Fibroblast of lung (primary cell): ENCODE results near the gene NPR1. TPM values are rescaled to one million over a fixed set of nuclear protein-coding genes. Genes with fewer than 3 reads are reported as not detected.

Source experiments
- DNase-seq, 2 donors: peaks; one replicate each; pipeline versions ENCODE4 v3.0.0 to v3.0.0-alpha.2; 2010; ENCODE audit warnings: low read depth in 2 of 2
- H2AFZ ChIP-seq: 2 replicates; pipeline ENCODE4 v1.5.1; 2012; ENCODE audit warnings: low read length, control low read depth, inconsistent platforms
- H3K27ac ChIP-seq: 2 replicates; pipeline ENCODE4 v1.5.1; 2011; ENCODE audit warnings: low read length, control low read depth; ENCODE audit not compliant: insufficient read depth
- H3K27me3 ChIP-seq: 2 replicates; pipeline ENCODE4 v1.5.1; 2011; ENCODE audit warnings: mild to moderate bottlenecking, low read length; ENCODE audit not compliant: control insufficient read depth, insufficient read depth
- H3K36me3 ChIP-seq: 2 replicates; pipeline ENCODE4 v1.5.1; 2011; ENCODE audit warnings: low read length; ENCODE audit not compliant: control insufficient read depth, insufficient read depth
- H3K4me1 ChIP-seq: 2 replicates; pipeline ENCODE4 v1.5.1; 2011; ENCODE audit warnings: low read length; ENCODE audit not compliant: control insufficient read depth, insufficient read depth; ENCODE audit errors: extremely low read depth
- H3K4me2 ChIP-seq: 2 replicates; pipeline ENCODE4 v1.5.1; 2011; ENCODE audit warnings: low read length, control low read depth; ENCODE audit not compliant: insufficient read depth; ENCODE audit errors: extremely low read depth
- H3K4me3 ChIP-seq, 4 experiments: fragments of 200-600 bp in 1 of 4; sonication (generic) in 1 of 4; replicated peaks in 1 of 4; 2 replicates each; pipeline ENCODE4 v1.5.1; 2011 to 2016; ENCODE audit warnings: low read length in 4 of 4, low read depth in 3 of 4, mild to moderate bottlenecking in 3 of 4, control low read depth in 2 of 4, inconsistent platforms in 1 of 4, mixed read lengths in 1 of 4; ENCODE audit not compliant: insufficient read depth in 1 of 4; ENCODE audit errors: control extremely low read depth in 1 of 4
- H3K79me2 ChIP-seq: 2 replicates; pipeline ENCODE4 v1.5.1; 2012; ENCODE audit warnings: mild to moderate bottlenecking, low read length, inconsistent platforms; ENCODE audit not compliant: control insufficient read depth, insufficient read depth
- H3K9ac ChIP-seq: 2 replicates; pipeline ENCODE4 v1.5.1; 2011; ENCODE audit warnings: mild to moderate bottlenecking, low read length, control low read depth; ENCODE audit not compliant: insufficient read depth
- H3K9me3 ChIP-seq: 2 replicates; pipeline ENCODE4 v1.5.1; 2012; ENCODE audit warnings: low read depth, low read length; ENCODE audit not compliant: control insufficient read depth, insufficient read depth
- H4K20me1 ChIP-seq: 2 replicates; pipeline ENCODE4 v1.5.1; 2011; ENCODE audit warnings: low read length; ENCODE audit not compliant: control insufficient read depth, insufficient read depth; ENCODE audit errors: extremely low read depth
- EZH2 ChIP-seq: IDR thresholded peaks from 2 replicates; pipeline ENCODE4 v1.5.1; 2012; ENCODE audit warnings: low read length, control low read depth, mild to moderate bottlenecking; ENCODE audit errors: missing control alignments
- polyA plus RNA-seq, 2 donors: library from polyadenylated mRNA; depleted of rRNA in 1 of 2; stranded (reverse) in 1 of 2; unstranded in 1 of 2; fragments of >200 nt; gene quantifications; 2 replicates each; pipeline ENCODE4 v1.2.1, GENCODE V29; 2011 to 2012; ENCODE audit warnings: missing spikeins in 1 of 2
- total RNA-seq: library from RNA; depleted of rRNA; stranded (reverse); fragments of >200 nt; gene quantifications from 2 replicates; pipeline ENCODE4 v1.2.1, GENCODE V29; 2014
- TF ChIP-seq, protein P1 (sequence below), 2 donors: IDR thresholded peaks in 1 of 2; conservative IDR thresholded peaks in 1 of 2; 1 replicate in 1 of 2; 2 replicates in 1 of 2; pipeline ENCODE4 v1.5.1; 2011 to 2012; ENCODE audit warnings: low read length in 2 of 2, control low read depth in 1 of 2, inconsistent platforms in 1 of 2, low read depth in 1 of 2, mild to moderate bottlenecking in 1 of 2

Gene NPR1
- total and polyA plus RNA-seq, 2 donors (not counting 1 experiment from before 2014, with no cell fraction given) = 0.14 to 0.66 TPM

DNA sequence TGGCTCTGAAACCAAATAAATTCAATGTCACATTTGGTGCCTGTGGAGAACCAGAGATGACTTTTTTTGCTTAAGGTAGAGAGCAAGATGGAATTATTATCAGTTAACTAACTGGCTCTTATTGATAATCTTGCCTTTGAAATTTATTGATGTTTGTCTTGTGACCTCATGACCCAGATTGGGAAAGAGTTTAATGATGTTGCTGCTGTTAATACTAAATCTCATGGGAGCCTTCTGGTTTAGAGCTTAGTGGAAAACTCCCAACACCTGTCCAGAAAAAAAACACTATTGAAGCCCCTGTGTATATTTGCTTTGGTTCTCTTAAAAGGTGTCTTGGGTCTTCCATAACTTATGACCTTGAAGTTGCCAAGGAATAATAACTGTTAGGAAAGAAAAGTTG is 34.7 kb upstream of the NPR1 start:
- no peak overlapping the region for H3K4me3 ChIP-seq
- no peak for DNase-seq
- H3K36me3 ChIP-seq = peaks cover 18% of the 10 kb centered on the region
- no peaks in the 10 kb centered on the region for H3K9me3 ChIP-seq
- H4K20me1 ChIP-seq = no peaks in the 10 kb centered on the region
- H3K27ac ChIP-seq = no peak overlapping the region
- H3K9ac ChIP-seq = no peak overlapping the region
- peaks cover 3% of the 10 kb centered on the region for H3K79me2 ChIP-seq
- TF ChIP-seq, protein P1, sequence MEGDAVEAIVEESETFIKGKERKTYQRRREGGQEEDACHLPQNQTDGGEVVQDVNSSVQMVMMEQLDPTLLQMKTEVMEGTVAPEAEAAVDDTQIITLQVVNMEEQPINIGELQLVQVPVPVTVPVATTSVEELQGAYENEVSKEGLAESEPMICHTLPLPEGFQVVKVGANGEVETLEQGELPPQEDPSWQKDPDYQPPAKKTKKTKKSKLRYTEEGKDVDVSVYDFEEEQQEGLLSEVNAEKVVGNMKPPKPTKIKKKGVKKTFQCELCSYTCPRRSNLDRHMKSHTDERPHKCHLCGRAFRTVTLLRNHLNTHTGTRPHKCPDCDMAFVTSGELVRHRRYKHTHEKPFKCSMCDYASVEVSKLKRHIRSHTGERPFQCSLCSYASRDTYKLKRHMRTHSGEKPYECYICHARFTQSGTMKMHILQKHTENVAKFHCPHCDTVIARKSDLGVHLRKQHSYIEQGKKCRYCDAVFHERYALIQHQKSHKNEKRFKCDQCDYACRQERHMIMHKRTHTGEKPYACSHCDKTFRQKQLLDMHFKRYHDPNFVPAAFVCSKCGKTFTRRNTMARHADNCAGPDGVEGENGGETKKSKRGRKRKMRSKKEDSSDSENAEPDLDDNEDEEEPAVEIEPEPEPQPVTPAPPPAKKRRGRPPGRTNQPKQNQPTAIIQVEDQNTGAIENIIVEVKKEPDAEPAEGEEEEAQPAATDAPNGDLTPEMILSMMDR (conservative IDR thresholded peaks at IDR 0.05 in 1 of 2, IDR thresholded peaks at IDR 0.05 in 1 of 2; ENCODE audit: low read depth in 1 of 2, low read length in 2 of 2) = no peak
- TF ChIP-seq EZH2 = no peak
- no peaks in the 10 kb centered on the region for H3K27me3 ChIP-seq
- H2AFZ ChIP-seq = no peak overlapping the region
- no peaks in the 10 kb centered on the region for H3K4me1 ChIP-seq
- H3K4me2 ChIP-seq = no peak overlapping the region

DNA sequence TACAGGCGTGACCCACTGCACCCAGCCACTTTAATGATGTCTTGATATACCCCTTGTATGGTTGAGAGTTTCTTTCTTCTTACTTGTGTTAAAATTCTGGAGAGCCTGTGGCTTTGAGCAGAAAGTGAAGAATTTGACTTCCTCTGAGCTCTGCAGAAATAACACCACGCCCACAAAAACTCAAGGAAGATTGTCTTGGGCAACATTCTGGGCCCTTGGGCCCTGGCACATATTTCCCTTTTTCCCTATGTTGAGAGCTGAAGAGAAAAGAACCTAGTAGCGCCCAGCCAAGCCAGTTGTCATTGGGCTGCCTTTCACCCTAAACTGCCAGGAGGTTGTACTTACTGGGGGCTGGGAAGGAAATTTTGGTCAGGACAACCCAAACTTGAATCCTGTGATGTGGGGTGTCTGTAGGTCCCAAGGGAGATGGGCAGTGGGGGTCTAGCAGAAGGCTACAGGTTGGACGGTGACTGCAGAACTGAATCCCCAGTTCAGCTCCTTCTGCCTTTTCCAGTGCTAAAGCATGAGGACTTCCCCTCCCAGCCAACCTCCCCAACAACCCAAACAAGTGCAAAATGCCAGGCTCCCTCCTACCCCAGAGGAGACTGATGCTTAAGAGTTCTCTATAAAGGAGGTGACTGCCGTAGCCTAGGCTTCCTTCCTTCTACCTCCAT is 31.7 kb upstream of the NPR1 start:
- Histone ChIP-seq H3K79me2 (no peaks in the 10 kb centered on the region), H3K9me3 (no peaks in the 10 kb centered on the region), H4K20me1 (no peaks in the 10 kb centered on the region), H3K4me2 (no peak overlapping the region), H3K4me1 (no peaks in the 10 kb centered on the region), H3K36me3 (peaks cover 8% of the 10 kb centered on the region), H2AFZ (no peak overlapping the region), H3K27ac (no peak overlapping the region), H3K9ac (no peak overlapping the region), H3K4me3 (no peak overlapping the region), H3K27me3 (no peaks in the 10 kb centered on the region)
- DNase-seq = no peak
- TF ChIP-seq, protein P1 (conservative IDR thresholded peaks at IDR 0.05 in 1 of 2, IDR thresholded peaks at IDR 0.05 in 1 of 2; ENCODE audit: low read depth in 1 of 2, low read length in 2 of 2) = no peak
- no peak for TF ChIP-seq EZH2

DNA sequence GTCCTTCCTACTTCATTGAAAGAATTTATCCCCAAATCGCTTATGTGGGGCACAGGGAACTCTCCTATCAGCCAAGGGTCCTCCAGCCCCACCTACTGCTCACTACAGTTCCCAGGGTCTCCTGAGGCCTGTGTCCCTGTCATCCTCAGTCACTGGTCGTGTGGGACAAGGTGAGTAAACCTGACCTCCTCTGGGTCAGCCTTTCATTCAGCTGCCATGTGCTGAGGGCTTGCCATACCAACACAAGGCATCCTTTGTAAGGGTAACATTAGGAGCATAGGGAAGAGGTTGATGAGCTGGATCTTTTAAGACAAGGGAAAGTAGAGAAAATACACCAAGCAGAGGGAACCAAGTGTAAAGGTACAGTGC is 31.2 kb upstream of the NPR1 start:
- Histone ChIP-seq H3K9ac (no peak overlapping the region), H3K4me3 (no peak overlapping the region), H2AFZ (no peak overlapping the region), H3K4me1 (no peaks in the 10 kb centered on the region), H4K20me1 (no peaks in the 10 kb centered on the region), H3K27ac (no peak overlapping the region), H3K36me3 (peaks cover 5% of the 10 kb centered on the region), H3K9me3 (no peaks in the 10 kb centered on the region), H3K4me2 (no peak overlapping the region), H3K27me3 (no peaks in the 10 kb centered on the region), H3K79me2 (no peaks in the 10 kb centered on the region)
- TF ChIP-seq EZH2 = no peak
- TF ChIP-seq, protein P1 (conservative IDR thresholded peaks at IDR 0.05 in 1 of 2, IDR thresholded peaks at IDR 0.05 in 1 of 2; ENCODE audit: low read depth in 1 of 2, low read length in 2 of 2) = no peak
- DNase-seq = no peak
